ENCODE results near the gene SSBP4. TPM values are rescaled to one million over a fixed set of nuclear protein-coding genes. Genes with fewer than 3 reads are reported as not detected.
"Not testable (repeated sequence)": the region's sequence is repeated elsewhere in the genome, so short reads cannot be mapped to it uniquely, and the experiment has no call there.

Gene SSBP4
- polyA plus RNA-seq, 2 of the 4 experiments (the other 2 are of a cell fraction), result 6.9 to 43.2 TPM

DNA sequence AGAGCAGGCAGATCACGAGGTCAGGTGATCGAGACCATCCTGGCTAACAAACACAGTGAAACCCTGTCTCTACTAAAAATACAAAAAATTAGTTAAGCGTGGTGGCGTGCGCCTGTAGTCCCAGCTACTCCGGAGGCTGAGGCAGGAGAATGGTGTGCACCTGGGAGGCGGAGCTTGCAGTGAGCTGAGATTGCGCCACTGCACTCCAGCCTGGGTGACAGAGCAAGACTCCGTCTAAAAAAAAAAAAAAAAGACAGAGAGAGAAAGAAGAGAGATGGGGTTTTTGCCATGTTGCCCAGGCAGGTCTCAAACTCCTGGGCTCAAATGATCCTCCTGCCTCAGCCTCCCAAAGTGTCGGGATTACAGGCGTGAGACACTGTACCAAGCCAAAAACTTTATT is 13.4 kb upstream of the SSBP4 start:
- not testable (repeated sequence) for H3K4me3 ChIP-seq; DNase-seq (ENCODE audit: low read depth in 1 of 2, low spot score in 1 of 2); H3K4me2 ChIP-seq; FAIRE-seq; H3K27ac ChIP-seq; ATAC-seq; H3K9me3 ChIP-seq
- WGBS (ENCODE audit: missing lambda C conversion rate), result 89% methylated on average over 11 of the region's 11 CpGs
- H3K4me1 ChIP-seq, result peaks cover 32% of the 10 kb centered on the region
- CTCF ChIA-PET, result interaction anchor here (0.7 to 2.3 kb wide), 4 partner anchors 17 to 86 kb away, joined by 3 to 16 read pairs (median 4); no protein-coding TSS in a partner anchor
- POLR2A ChIA-PET, result interaction anchor here (0.7 kb wide), 1 partner anchor 126 kb away, joined by 4 read pairs; no protein-coding TSS in a partner anchor

DNA sequence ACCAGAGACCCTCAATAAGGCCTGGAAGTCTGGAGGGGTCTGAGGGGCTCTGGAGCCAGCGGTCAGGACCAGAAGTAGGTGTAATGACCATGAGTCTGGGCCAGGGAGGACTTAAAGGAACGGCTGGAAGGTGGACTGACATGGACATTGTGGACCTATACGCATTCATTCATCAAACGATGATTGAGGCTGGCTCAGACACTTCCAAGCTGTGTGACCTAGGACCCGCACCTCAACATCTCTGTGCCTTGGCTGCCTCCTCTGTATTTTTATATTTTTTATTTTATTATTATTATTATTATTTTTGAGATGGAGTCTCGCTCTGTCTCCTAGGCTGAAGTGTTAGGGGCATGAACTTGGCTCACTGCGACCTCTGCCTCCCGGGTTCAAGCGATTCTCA is 12.4 kb upstream of the SSBP4 start:
- FAIRE-seq, result no peak
- no peak overlapping the region for H3K4me3 ChIP-seq
- H3K9me3 ChIP-seq, result no peaks in the 10 kb centered on the region
- POLR2A ChIA-PET, result no interaction called here
- no peak overlapping the region for H3K4me2 ChIP-seq
- 91% methylated on average over 9 of the region's 9 CpGs for WGBS (ENCODE audit: missing lambda C conversion rate)
- CTCF ChIA-PET, result interaction anchor here (1.0 to 2.3 kb wide), 2 partner anchors 18 to 57 kb away, joined by 4 to 16 read pairs; no protein-coding TSS in a partner anchor
- TF ChIP-seq MAFK (IDR thresholded peaks at IDR 0.05; ENCODE audit: partially characterized antibody) (no peak), USF2 (IDR thresholded peaks at IDR 0.05) (no peak), TP53 (CRISPR knock-in tag; IDR thresholded peaks at IDR 0.05) (no peak), MYC (IDR thresholded peaks at IDR 0.05; ENCODE audit: borderline replicate concordance, low read length) (no peak)
- no peak overlapping the region; a peak in 1 of 6 replicates for H3K27ac ChIP-seq
- H3K4me1 ChIP-seq, result peaks cover 25% of the 10 kb centered on the region
- no peak for ATAC-seq
- no peak for DNase-seq (ENCODE audit: low read depth in 1 of 2, low spot score in 1 of 2)

DNA sequence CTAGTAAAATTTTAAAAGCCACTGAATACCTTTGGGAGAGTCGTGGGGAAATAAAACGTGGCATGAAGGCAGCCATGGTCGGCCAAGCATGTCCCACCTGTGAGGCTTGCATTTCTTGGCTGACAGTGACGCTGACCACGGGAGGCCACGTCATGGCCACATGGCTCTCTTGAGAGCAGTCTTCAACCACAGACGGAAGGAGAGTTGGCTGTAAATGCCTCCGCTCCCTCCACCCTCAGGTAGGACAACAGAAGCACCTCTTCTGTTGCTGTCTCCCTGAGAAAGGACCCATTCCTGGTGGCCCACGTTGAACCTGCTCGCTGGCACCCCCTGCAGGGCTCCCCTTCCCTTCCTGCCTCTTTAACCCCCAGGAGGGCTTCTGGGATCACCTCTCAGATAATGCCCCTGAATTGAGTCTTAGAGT is 11.1 kb upstream of the SSBP4 start:
- H3K4me1 ChIP-seq, result peaks cover 11% of the 10 kb centered on the region; the same call in 2 of the 3 replicates
- FAIRE-seq, result no peak
- WGBS (ENCODE audit: missing lambda C conversion rate), result 76% methylated on average over 10 of the region's 10 CpGs
- TF ChIP-seq, protein P1, sequence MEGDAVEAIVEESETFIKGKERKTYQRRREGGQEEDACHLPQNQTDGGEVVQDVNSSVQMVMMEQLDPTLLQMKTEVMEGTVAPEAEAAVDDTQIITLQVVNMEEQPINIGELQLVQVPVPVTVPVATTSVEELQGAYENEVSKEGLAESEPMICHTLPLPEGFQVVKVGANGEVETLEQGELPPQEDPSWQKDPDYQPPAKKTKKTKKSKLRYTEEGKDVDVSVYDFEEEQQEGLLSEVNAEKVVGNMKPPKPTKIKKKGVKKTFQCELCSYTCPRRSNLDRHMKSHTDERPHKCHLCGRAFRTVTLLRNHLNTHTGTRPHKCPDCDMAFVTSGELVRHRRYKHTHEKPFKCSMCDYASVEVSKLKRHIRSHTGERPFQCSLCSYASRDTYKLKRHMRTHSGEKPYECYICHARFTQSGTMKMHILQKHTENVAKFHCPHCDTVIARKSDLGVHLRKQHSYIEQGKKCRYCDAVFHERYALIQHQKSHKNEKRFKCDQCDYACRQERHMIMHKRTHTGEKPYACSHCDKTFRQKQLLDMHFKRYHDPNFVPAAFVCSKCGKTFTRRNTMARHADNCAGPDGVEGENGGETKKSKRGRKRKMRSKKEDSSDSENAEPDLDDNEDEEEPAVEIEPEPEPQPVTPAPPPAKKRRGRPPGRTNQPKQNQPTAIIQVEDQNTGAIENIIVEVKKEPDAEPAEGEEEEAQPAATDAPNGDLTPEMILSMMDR (IDR thresholded peaks at IDR 0.05), result 0 out of 3 replicates have a peak, but pooled peaks have one; percentile 18
- TF ChIP-seq CBX8 (IDR thresholded peaks at IDR 0.05) (no peak), RAD21 (conservative IDR thresholded peaks at IDR 0.05 in 1 of 2, IDR thresholded peaks at IDR 0.05 in 1 of 2) (peak; percentile 18 to 46; a peak in 2 of 5 replicates)
- no peak overlapping the region for H3K4me3 ChIP-seq
- H3K4me2 ChIP-seq, result no peak overlapping the region
- POLR2A ChIA-PET, result no interaction called here
- no peaks in the 10 kb centered on the region for H3K9me3 ChIP-seq
- H3K27ac ChIP-seq, result peak overlapping the region in 1 of 2 experiments; percentile 87; a peak in 3 of 6 replicates
- CTCF ChIA-PET, result interaction anchor here (2.3 kb wide), 1 partner anchor 19 kb away, joined by 16 read pairs; no protein-coding TSS in a partner anchor
- peak in 1 of 2 experiments; percentile 33; a peak in 1 of 6 replicates for ATAC-seq
- no peak for DNase-seq (ENCODE audit: low read depth in 1 of 2, low spot score in 1 of 2)

GRCh38 chr19:18412610-18413239 is 6.5 kb upstream of the SSBP4 start:
- no peak for FAIRE-seq
- Histone ChIP-seq H3K9me3 (no peaks in the 10 kb centered on the region), H3K27ac (peak overlapping the region in 1 of 2 experiments; percentile 40; a peak in 1 of 6 replicates), H3K4me2 (no peak overlapping the region), H3K4me3 (no peak overlapping the region), H3K4me1 (peaks cover 41% of the 10 kb centered on the region)
- WGBS (ENCODE audit: missing lambda C conversion rate), result 89% methylated on average over 16 of the region's 16 CpGs
- CTCF ChIA-PET, result interaction anchor here (0.6 to 9.4 kb wide), 8 partner anchors 14 to 198 kb away, joined by 3 to 109 read pairs (median 9); partner anchors contain the start of gene LRRC25
- no peak for TF ChIP-seq CHD2 (IDR thresholded peaks at IDR 0.05; ENCODE audit: low read length, partially characterized antibody)
- TF ChIP-seq ZNF302 (CRISPR knock-in tag; IDR thresholded peaks at IDR 0.05), result no peak
- no peak for TF ChIP-seq FOSL2 (IDR thresholded peaks at IDR 0.05)
- TF ChIP-seq FOSL2 (CRISPR knock-in tag; IDR thresholded peaks at IDR 0.05), result no peak
- TF ChIP-seq ZFP36 (IDR thresholded peaks at IDR 0.05; ENCODE audit: borderline replicate concordance, partially characterized antibody), result no peak
- TF ChIP-seq CEBPB (IDR thresholded peaks at IDR 0.05), result no peak
- TF ChIP-seq FOSB (CRISPR knock-in tag; IDR thresholded peaks at IDR 0.05), result no peak
- TF ChIP-seq SMC3 (IDR thresholded peaks at IDR 0.05), result no peak
- no peak for ATAC-seq
- DNase-seq (ENCODE audit: low read depth in 1 of 2, low spot score in 1 of 2), result no peak
- POLR2A ChIA-PET, result no interaction called here
